Kidney (tissue), 14 donors: Measurements from ENCODE around the gene MACROD2. TPM values are rescaled to one million over a fixed set of nuclear protein-coding genes. Genes with fewer than 3 reads are reported as not detected.

Source experiments
- DNase-seq, 5 donors: peaks; one replicate each; pipeline ENCODE4 v3.0.0-alpha.2; 2013 to 2020
- FAIRE-seq: peaks from 2 replicates; lab custom pipeline; 2012; peaks lifted over from hg19 to GRCh38; lab: Jason Lieb, UNC
- H3K27ac ChIP-seq, 2 donors: one replicate each; pipeline ENCODE4 v1.7.0; 2013; ENCODE audit warnings: low read depth in 2 of 2, low read length in 2 of 2, inconsistent platforms in 1 of 2
- H3K27me3 ChIP-seq: one replicate; pipeline ENCODE4 v1.7.1; 2013; ENCODE audit warnings: low read length, inconsistent platforms; ENCODE audit not compliant: control insufficient read depth, insufficient read depth
- H3K36me3 ChIP-seq, 3 donors: one replicate each; pipeline versions ENCODE4 v1.7.0 to v1.7.1; 2013; ENCODE audit warnings: low read length in 3 of 3, control low read depth in 1 of 3, inconsistent platforms in 1 of 3; ENCODE audit not compliant: insufficient read depth in 3 of 3, control insufficient read depth in 2 of 3
- H3K4me1 ChIP-seq, 3 donors: one replicate each; pipeline versions ENCODE4 v1.7.0 to v1.7.1; 2013; ENCODE audit warnings: low read length in 3 of 3, inconsistent platforms in 1 of 3, low read depth in 1 of 3; ENCODE audit not compliant: control insufficient read depth in 2 of 3, insufficient read depth in 2 of 3
- H3K4me3 ChIP-seq, 3 donors: one replicate each; pipeline versions ENCODE4 v1.7.0 to v1.8.1; 2013; ENCODE audit warnings: low read length in 3 of 3, control low read depth in 1 of 3, inconsistent platforms in 1 of 3
- H3K9ac ChIP-seq, 3 donors: one replicate each; pipeline versions ENCODE4 v1.7.0 to v1.7.1; 2013; ENCODE audit warnings: low read length in 3 of 3, control low read depth in 1 of 3, inconsistent platforms in 1 of 3
- H3K9me3 ChIP-seq, 3 donors: one replicate each; pipeline versions ENCODE4 v1.7.0 to v1.7.1; 2013; ENCODE audit warnings: low read length in 3 of 3, control low read depth in 1 of 3, inconsistent platforms in 1 of 3; ENCODE audit not compliant: control insufficient read depth in 2 of 3, insufficient read depth in 1 of 3
- intact Hi-C: fragments of 100-400 bp; cut with DNase I; formaldehyde crosslinking; loops from one replicate; pipeline ENCODE4 v1.11.1; 2022
- polyA plus RNA-seq: library from polyadenylated mRNA; stranded (reverse); fragments of 350-450 nt; fragmentation: Illumina TruSeq; extraction: RNeasy Lipid Tissue Mini Kit (QIAGEN cat#74804); gene quantifications from one replicate; pipeline ENCODE4 v1.2.3, GENCODE V29; 2014; ENCODE audit warnings: low read depth, low replicate concordance; ENCODE audit not compliant: insufficient read depth
- total RNA-seq: library from RNA; stranded (reverse); fragmentation: NEBNext Ultra II Directional; extraction: Animal tissue kit (Norgen Biotek cat#: 25700); gene quantifications from one replicate; pipeline ENCODE4 v1.2.1, GENCODE V29; 2021
- TF ChIP-seq, protein P1 (sequence below): IDR thresholded peaks from 3 replicates; pipeline ENCODE4 v1.5.1; 2012; ENCODE audit warnings: mild to moderate bottlenecking, moderate library complexity, borderline replicate concordance; ENCODE audit not compliant: insufficient read depth; ENCODE audit errors: extremely low read depth
- donor health status: control.
- donor health status: control.
- donor health status: control.
- donor health status: control.
- donor health status: control.
- donor health status: DM: yes; HTN: yes; CAD: no.
- donor health status: Normal renal cell carcinoma (clear cell type).

Gene MACROD2
- total and polyA plus RNA-seq, 2 donors from 2014 or later, result 3.0 to 10.0 TPM

- no peak for DNase-seq
- H3K27me3 ChIP-seq, result no peaks in the 10 kb centered on the region
- H3K4me3 ChIP-seq, result no peak overlapping the region
- no peaks in the 10 kb centered on the region for H3K4me1 ChIP-seq
- H3K9ac ChIP-seq, result no peak overlapping the region
- H3K9me3 ChIP-seq, result no peaks in the 10 kb centered on the region
- FAIRE-seq, result no peak
- H3K27ac ChIP-seq, result no peak overlapping the region
- no peaks in the 10 kb centered on the region for H3K36me3 ChIP-seq
- TF ChIP-seq, protein P1, sequence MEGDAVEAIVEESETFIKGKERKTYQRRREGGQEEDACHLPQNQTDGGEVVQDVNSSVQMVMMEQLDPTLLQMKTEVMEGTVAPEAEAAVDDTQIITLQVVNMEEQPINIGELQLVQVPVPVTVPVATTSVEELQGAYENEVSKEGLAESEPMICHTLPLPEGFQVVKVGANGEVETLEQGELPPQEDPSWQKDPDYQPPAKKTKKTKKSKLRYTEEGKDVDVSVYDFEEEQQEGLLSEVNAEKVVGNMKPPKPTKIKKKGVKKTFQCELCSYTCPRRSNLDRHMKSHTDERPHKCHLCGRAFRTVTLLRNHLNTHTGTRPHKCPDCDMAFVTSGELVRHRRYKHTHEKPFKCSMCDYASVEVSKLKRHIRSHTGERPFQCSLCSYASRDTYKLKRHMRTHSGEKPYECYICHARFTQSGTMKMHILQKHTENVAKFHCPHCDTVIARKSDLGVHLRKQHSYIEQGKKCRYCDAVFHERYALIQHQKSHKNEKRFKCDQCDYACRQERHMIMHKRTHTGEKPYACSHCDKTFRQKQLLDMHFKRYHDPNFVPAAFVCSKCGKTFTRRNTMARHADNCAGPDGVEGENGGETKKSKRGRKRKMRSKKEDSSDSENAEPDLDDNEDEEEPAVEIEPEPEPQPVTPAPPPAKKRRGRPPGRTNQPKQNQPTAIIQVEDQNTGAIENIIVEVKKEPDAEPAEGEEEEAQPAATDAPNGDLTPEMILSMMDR, result no peak
- intact Hi-C loops, result no loop called here
These were observed 1487.2 kb downstream of the MACROD2 start for GRCh38 chr20:15482525-15482924.

DNA sequence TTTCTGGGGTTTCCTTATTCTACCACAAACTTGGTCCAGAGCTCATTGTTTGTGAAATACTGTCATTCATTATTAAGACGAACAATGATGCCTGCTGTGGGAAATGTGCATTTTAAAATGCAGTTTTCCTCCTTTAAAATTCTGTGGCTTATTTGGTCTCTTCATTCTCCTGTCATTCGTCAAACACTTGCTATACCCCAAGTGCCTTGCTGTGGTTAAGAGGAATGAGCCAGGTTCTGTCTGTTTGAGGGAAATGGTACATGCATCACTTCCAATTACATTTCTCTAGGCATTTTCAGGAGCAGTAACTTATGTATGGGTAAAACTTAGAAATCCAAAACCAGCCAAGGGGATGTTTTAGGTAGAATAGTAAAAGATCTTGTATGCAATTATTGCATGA is 1490.2 kb downstream of the MACROD2 start:
- DNase-seq (no peak), FAIRE-seq (no peak)
- Histone ChIP-seq H3K36me3 (no peaks in the 10 kb centered on the region), H3K9ac (no peak overlapping the region), H3K4me3 (no peak overlapping the region), H3K9me3 (no peaks in the 10 kb centered on the region), H3K4me1 (no peaks in the 10 kb centered on the region), H3K27ac (no peak overlapping the region), H3K27me3 (no peaks in the 10 kb centered on the region)
- intact Hi-C loops, result no loop called here
- TF ChIP-seq, protein P1, result no peak

DNA sequence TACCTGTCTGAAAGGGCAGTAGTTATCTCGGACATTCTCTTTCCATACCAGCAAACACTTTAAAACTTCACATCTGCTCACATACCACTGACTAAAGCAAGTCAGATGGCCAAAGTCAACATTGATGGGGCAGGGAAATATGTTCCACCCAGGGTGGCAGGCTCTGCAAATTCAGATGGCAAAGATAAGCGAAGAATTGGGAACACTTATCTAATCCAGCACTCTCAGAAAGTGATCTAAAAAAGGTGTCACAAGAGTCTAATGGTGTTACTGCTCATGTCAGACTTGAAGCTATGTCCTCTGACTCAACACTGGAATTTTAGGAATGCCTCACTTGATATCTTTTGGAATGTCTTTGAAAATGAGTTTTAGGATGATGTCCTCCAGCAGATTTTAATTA is 1491.7 kb downstream of the MACROD2 start:
- H3K9me3 ChIP-seq, result no peaks in the 10 kb centered on the region
- H3K9ac ChIP-seq, result no peak overlapping the region
- no peaks in the 10 kb centered on the region for H3K27me3 ChIP-seq
- intact Hi-C loops, result no loop called here
- H3K4me1 ChIP-seq, result no peaks in the 10 kb centered on the region
- FAIRE-seq, result no peak
- no peak overlapping the region for H3K27ac ChIP-seq
- TF ChIP-seq, protein P1, result no peak
- no peak overlapping the region for H3K4me3 ChIP-seq
- H3K36me3 ChIP-seq, result no peaks in the 10 kb centered on the region
- no peak for DNase-seq

GRCh38 chr20:15487682-15488081 is 1492.4 kb downstream of the MACROD2 start:
- no peak for FAIRE-seq
- no peaks in the 10 kb centered on the region for H3K36me3 ChIP-seq
- intact Hi-C loops, result no loop called here
- DNase-seq, result no peak
- H3K27ac ChIP-seq, result no peak overlapping the region
- TF ChIP-seq, protein P1, result no peak
- H3K27me3 ChIP-seq, result no peaks in the 10 kb centered on the region
- H3K4me1 ChIP-seq, result no peaks in the 10 kb centered on the region
- no peaks in the 10 kb centered on the region for H3K9me3 ChIP-seq
- H3K4me3 ChIP-seq, result no peak overlapping the region
- H3K9ac ChIP-seq, result no peak overlapping the region
